Fibroblast of mammary gland (primary cell): Measurements from ENCODE around the gene ZCCHC9.
"Not testable (repeated sequence)": the region's sequence is repeated elsewhere in the genome, so short reads cannot be mapped to it uniquely, and the experiment has no call there.

Experiments
- DNase-seq: peaks from one replicate; pipeline ENCODE4 v3.0.0-alpha.2; 2010; ENCODE audit warnings: low read depth
- H3K4me3 ChIP-seq: 2 replicates; pipeline ENCODE4 v1.5.1; 2011; ENCODE audit warnings: low read depth, mild to moderate bottlenecking, low read length, moderate library complexity; ENCODE audit not compliant: control insufficient read depth
- CTCF ChIP-seq: conservative IDR thresholded peaks from 2 replicates; pipeline ENCODE4 v1.5.1; 2011; ENCODE audit warnings: low read depth, low read length, inconsistent platforms; ENCODE audit not compliant: control insufficient read depth, insufficient read depth

ZCCHC9 gene

GRCh38 chr5:81265101-81265500 lies 36.3 kb upstream of the ZCCHC9 start:
- H3K4me3 ChIP-seq: no peak overlapping the region
- TF ChIP-seq CTCF: no peak
- DNase-seq: peak; percentile 68

GRCh38 chr5:81268521-81269196 lies 32.7 kb upstream of the ZCCHC9 start:
- TF ChIP-seq CTCF: no peak
- no peak overlapping the region for H3K4me3 ChIP-seq
- peak; percentile 88 for DNase-seq

GRCh38 chr5:81269751-81270393 lies 31.5 kb upstream of the ZCCHC9 start:
- no peak overlapping the region for H3K4me3 ChIP-seq
- peak; percentile 33 for DNase-seq
- TF ChIP-seq CTCF: no peak

- not testable (repeated sequence) for H3K4me3 ChIP-seq, DNase-seq
Observed at GRCh38 chr5:81270394-81271027, 30.9 kb upstream of the ZCCHC9 start.

GRCh38 chr5:81283976-81284375 lies 17.4 kb upstream of the ZCCHC9 start:
- H3K4me3 ChIP-seq: no peak overlapping the region
- TF ChIP-seq CTCF: no peak
- no peak for DNase-seq

- TF ChIP-seq CTCF: no peak
- DNase-seq: no peak
- H3K4me3 ChIP-seq: no peak overlapping the region
Observed at GRCh38 chr5:81286059-81286617, 15.2 kb upstream of the ZCCHC9 start.

GRCh38 chr5:81288021-81288433 lies 13.4 kb upstream of the ZCCHC9 start:
- DNase-seq: no peak
- no peak for TF ChIP-seq CTCF
- H3K4me3 ChIP-seq: no peak overlapping the region
